Subcutaneous adipose tissue (tissue), 4 donors: ENCODE data around the gene RRBP1. TPM values are rescaled to one million over a fixed set of nuclear protein-coding genes. Genes with fewer than 3 reads are reported as not detected.

Experiments used
- total RNA-seq, 4 donors: library from RNA; depleted of rRNA; stranded (reverse); fragments of >200 nt; gene quantifications; one replicate each; pipeline ENCODE4 v1.1.0, GENCODE V29; 2016
- TF ChIP-seq, protein P1 (sequence below): fragments of 450-650 bp; IDR thresholded peaks from one replicate; pipeline ENCODE4 v1.5.1; 2016; ENCODE audit warnings: low read depth, mild to moderate bottlenecking, control low read depth, antibody characterized with exemption, moderate library complexity

RRBP1 gene
- total RNA-seq, 4 donors from 2014 or later = 45.0 to 71.6 (median 55.2) TPM

DNA sequence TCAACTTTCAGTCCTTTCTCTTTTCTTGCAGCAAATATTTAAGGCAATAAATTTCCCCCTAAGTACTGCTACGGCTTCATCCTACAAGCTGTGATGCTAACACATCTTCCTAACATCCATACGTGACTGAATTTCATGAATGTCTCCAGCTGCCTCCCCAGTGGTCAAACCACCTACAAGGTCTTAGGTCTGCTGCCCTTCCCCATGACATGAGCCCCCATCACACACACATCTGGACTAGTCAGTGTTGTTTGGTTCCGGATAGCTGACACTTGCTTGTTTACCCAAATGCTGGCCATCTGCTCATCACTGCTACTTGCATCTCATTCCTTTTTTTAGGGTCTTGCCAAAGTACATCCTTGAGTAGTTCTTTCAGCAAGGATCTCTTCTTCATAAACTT lies 14.6 kb downstream of the RRBP1 start:
- TF ChIP-seq, protein P1, sequence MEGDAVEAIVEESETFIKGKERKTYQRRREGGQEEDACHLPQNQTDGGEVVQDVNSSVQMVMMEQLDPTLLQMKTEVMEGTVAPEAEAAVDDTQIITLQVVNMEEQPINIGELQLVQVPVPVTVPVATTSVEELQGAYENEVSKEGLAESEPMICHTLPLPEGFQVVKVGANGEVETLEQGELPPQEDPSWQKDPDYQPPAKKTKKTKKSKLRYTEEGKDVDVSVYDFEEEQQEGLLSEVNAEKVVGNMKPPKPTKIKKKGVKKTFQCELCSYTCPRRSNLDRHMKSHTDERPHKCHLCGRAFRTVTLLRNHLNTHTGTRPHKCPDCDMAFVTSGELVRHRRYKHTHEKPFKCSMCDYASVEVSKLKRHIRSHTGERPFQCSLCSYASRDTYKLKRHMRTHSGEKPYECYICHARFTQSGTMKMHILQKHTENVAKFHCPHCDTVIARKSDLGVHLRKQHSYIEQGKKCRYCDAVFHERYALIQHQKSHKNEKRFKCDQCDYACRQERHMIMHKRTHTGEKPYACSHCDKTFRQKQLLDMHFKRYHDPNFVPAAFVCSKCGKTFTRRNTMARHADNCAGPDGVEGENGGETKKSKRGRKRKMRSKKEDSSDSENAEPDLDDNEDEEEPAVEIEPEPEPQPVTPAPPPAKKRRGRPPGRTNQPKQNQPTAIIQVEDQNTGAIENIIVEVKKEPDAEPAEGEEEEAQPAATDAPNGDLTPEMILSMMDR = no peak

DNA sequence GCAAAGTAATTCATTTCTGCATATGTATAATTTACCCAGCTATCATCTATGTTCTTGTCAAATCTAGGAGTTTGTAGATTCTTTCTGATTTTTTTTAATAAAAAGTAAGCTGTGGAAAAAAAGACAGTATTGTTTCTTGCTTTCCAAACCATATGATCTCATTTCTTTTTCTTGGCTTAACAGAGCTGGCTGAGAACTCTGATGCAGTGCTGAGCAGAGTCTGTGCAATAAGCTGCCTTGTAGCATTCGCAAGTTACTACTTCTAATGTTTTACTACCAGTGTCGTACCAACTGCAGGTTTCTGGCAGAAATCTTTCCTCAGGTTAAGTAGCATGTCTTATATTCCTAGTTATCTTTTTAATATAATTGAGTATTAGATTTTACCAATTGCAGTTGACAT lies 15.6 kb downstream of the RRBP1 start:
- TF ChIP-seq, protein P1 = no peak

DNA sequence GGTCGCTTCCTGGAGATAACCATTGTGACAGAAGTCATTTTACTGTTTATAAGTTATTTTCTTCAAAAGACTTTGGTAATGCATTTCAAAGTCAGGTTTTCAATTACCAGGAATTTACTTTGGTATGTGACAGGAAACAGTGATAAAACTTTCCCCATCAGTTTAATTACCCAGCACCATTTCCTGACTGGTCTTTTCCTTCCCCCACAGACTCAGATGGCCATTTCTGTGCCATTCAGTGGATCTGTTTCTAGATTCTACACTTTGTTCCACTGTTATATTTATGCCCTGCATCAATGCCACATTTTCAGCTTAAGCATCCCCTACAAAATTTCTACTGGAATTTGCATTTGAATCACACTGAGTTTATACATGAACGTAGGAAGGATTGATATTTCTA lies 16.3 kb downstream of the RRBP1 start:
- TF ChIP-seq, protein P1 = no peak

DNA sequence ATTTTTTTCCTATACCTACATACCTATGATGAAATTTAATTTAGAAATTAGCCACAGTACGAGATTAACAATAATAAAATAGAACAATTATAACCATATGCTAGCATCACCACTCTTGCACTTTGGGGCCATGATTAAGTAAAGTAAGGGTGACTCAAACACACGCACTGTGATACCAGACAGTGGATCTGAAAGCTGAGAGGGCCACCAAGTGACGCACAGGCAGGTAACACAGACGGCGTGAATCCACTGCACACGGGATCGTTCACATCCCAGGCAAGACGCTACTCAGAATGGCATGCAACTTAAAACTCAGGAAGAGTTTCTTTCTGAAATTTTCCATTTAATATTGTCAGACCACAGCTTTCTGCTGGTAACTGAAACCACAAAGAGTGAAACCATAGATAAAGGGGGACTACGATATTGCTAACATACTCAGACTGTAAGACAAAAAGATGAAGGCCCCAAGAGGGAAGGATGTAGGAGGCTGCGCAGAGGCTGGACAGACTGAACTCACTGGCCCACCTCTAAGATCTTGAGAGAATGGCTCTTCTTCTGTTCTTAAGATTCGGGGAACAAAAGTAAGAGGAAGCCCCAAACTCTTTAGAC lies 17.9 kb downstream of the RRBP1 start:
- TF ChIP-seq, protein P1 = no peak

DNA sequence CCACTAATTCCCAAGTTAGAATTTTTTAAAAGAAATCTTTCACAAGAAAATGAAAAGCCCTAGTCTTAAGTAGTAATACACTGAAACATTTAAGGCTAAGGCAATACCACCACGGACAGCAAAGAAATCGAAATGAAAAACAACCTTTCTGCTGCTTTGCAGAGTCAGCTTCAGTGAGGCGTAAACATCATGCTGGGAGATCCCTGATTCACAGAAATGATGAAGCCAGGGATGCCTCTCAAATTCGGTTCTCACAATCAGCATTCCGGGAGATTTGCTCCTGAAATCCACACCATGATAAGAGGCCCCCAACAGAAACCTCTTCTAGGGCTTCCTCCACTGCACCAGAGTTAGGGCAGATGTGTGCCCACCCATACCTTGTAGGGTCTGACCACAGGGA lies 18.6 kb downstream of the RRBP1 start:
- TF ChIP-seq, protein P1 = no peak

DNA sequence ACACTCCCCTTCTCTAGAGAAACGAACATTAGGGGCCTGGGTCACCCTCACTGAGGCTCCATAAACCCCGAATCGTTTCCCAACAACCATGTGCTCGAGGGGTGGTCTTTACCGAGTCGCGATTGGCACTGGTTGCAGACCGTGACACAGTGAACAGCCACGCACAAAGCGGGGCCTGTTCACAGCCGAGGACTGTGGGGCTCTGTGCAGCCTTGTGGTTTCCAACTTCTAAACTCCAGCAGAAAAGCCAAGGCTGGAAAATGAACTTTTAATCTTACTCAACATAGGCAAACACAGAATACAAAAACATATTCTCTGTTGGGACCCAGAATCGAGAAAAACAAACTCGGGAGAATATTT lies 19.0 kb downstream of the RRBP1 start:
- TF ChIP-seq, protein P1 = no peak

DNA sequence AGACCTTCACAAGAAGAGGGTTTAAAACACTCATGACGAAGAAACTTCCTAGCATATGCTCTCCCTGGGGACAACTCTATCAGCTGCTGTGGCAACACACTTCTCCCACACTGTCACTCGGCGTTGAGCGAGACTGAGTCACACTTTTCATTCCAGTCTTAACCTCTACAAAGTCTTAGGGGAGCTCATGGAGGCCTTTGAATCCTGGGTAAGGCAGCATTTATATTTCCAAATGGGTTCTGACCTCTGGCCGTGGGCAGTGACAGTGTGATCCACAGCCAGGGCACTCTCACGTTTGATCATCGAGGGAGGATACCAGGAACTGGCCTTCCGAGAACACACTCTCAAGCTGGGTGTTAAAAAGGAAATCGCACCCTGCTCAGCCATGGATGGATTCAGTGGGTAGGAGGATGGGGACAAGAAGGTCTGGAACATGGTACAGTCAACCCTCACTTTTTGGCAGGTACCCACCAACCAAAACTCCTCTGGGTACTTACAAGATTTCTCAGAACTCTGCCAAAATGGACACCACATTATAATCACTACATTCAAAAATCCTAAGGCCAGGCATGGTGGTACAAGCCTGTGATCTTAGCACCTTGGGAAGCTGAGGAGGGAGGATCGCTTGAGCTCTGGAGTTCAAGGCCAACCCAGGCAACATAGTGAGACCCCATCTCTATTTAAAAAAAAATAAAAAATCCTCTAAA lies 19.6 kb downstream of the RRBP1 start:
- TF ChIP-seq, protein P1 = no peak
